Epithelial cell of esophagus (primary cell): ENCODE data around the gene CERS6.
"Not testable (repeated sequence)": the region's sequence is repeated elsewhere in the genome, so short reads cannot be mapped to it uniquely, and the experiment has no call there.

Experiments
- DNase-seq: peaks from one replicate; pipeline ENCODE4 v3.0.0; 2010; ENCODE audit warnings: low read depth
- H3K4me3 ChIP-seq: 2 replicates; pipeline ENCODE4 v1.5.1; 2011; ENCODE audit warnings: mild to moderate bottlenecking, low read length, control low read depth
- CTCF ChIP-seq: IDR thresholded peaks from 2 replicates; pipeline ENCODE4 v1.5.1; 2011; ENCODE audit warnings: low read depth, mild to moderate bottlenecking, low read length, control low read depth, inconsistent platforms; ENCODE audit not compliant: insufficient read depth; ENCODE audit errors: missing control alignments

CERS6 gene

GRCh38 chr2:168500516-168500915 lies 44.4 kb downstream of the CERS6 start:
- no peak for DNase-seq
- TF ChIP-seq CTCF = no peak
- H3K4me3 ChIP-seq = no peak overlapping the region

- H3K4me3 ChIP-seq = no peak overlapping the region
- DNase-seq = no peak
These were observed 45.5 kb downstream of the CERS6 start for GRCh38 chr2:168501466-168502065.

GRCh38 chr2:168502852-168503251 lies 46.8 kb downstream of the CERS6 start:
- not testable (repeated sequence) for H3K4me3 ChIP-seq, DNase-seq

More at GRCh38 chr2:168501466-168502065, 45.5 kb downstream of the CERS6 start:
- TF ChIP-seq CTCF = no peak

GRCh38 chr2:168503901-168504300 lies 47.8 kb downstream of the CERS6 start:
- DNase-seq = no peak
- no peak for TF ChIP-seq CTCF
- no peak overlapping the region for H3K4me3 ChIP-seq

GRCh38 chr2:168504323-168504722 lies 48.3 kb downstream of the CERS6 start:
- H3K4me3 ChIP-seq = no peak overlapping the region
- DNase-seq = no peak
- TF ChIP-seq CTCF = no peak

- TF ChIP-seq CTCF = no peak
- no peak for DNase-seq
- H3K4me3 ChIP-seq = no peak overlapping the region
These were observed 54.2 kb downstream of the CERS6 start for GRCh38 chr2:168510125-168510756.

GRCh38 chr2:168514692-168515091 lies 58.6 kb downstream of the CERS6 start:
- peak; percentile 34 for DNase-seq
- no peak for TF ChIP-seq CTCF
- no peak overlapping the region for H3K4me3 ChIP-seq
